NCI-H1092 treated with DMSO at 0.1 percent for 48 hours (cell line): ENCODE measurements around the gene SHISA7.

Source experiments
- DNase-seq: peaks from one replicate; lab custom pipeline; 2025; lab: John Stamatoyannopoulos, UW

SHISA7 gene

GRCh38 chr19:55443045-55443823 lies at the start of gene SHISA7:
Gene SHISA7, minus strand, starts transcription at chr19:55443300. Its CDS starts 437 bp downstream, at chr19:55442863.
- peak; percentile 21 for DNase-seq

DNA sequence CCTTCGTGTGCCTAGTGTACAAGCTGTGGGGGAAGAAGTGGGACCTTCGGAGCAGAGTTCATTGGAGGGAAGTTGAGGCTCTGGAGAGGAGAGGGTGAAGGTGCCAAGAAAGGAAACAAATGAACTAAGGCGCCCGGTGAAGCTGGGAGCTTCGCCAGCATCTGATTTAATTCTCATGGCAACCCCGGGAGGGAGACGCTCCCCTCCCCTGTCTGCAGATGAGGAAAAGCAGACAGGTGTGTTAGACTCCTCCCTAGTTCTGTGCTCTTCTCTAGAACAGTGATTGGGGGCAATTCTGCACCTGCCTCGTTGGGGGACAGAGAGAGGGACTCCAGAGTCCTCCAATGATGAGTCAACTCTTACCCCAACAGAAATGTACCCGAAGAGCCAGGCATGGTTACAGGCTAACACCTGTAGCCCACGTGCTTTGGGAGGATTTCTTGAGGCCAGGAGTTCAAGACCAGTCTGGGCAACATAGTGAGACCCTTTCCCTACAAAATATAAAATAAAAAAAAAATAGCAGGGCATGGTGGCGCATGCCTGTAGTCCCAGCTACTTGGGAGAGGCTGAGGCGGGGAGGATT lies 49.4 kb upstream of the SHISA7 start:
- DNase-seq = peak; percentile 21

- no peak for DNase-seq
Measured at GRCh38 chr19:55491546-55492360, 48.7 kb upstream of the SHISA7 start.

GRCh38 chr19:55490478-55491432 lies 47.7 kb upstream of the SHISA7 start:
- no peak for DNase-seq

- no peak for DNase-seq
Measured at GRCh38 chr19:55489711-55490477, 46.8 kb upstream of the SHISA7 start.

GRCh38 chr19:55488986-55489710 lies 46.0 kb upstream of the SHISA7 start:
- no peak for DNase-seq

- no peak for DNase-seq
Measured at GRCh38 chr19:55487924-55488687, 45.0 kb upstream of the SHISA7 start, which contains the start of gene SSC5D. Gene SSC5D, plus strand, starts transcription at chr19:55488436. Its CDS starts 154 bp downstream, at chr19:55488590.

DNA sequence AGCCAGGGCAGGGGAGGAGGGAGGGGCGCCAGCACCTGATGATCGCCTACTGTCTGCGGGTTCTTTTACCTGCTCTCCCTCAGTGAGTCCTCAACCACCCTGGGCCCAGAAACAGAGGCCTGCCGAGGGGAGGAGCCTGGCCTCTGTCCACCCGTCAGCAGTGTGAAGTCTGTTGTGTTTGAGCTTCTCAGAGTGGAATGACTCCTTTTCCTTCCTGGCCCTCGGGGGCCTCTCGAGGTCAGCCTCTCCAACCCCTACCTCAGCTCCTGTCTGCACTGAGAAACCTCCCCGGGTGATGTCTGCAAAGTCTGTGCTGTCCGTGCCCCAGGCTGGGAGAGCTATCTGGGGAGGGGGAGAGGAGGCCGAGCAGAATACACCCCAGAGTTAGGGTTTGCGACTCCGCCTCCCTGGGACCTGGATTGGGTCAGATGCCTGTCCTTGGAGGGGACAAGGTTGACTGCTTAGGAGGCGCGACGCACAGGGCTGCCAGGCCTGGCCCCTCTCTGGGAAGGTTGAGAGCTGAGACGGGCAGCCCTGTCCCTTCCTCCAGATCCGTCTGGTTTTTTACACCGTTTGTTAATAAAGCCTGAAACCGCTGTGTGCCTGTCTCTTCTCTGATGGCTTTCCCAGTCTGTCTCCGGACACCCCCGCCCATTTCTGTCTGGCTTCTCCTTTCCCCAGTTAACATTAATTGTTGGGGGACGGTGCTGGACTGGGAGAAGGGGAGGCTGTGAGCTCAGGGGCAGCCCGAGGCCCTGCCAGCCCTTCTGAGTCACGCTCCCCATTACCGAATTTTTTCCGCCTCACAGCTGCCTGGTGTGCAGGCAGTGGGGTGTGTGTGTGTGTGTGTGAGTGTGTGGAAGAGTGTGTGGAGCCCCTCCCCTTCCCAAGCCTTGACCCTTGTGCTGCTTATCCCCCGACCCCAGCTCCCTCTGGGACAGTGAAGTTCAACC lies 44.1 kb upstream of the SHISA7 start:
- no peak for DNase-seq

GRCh38 chr19:55486043-55486970 lies 43.2 kb upstream of the SHISA7 start:
- no peak for DNase-seq

GRCh38 chr19:55485439-55486011 lies 42.4 kb upstream of the SHISA7 start:
- DNase-seq = no peak

DNA sequence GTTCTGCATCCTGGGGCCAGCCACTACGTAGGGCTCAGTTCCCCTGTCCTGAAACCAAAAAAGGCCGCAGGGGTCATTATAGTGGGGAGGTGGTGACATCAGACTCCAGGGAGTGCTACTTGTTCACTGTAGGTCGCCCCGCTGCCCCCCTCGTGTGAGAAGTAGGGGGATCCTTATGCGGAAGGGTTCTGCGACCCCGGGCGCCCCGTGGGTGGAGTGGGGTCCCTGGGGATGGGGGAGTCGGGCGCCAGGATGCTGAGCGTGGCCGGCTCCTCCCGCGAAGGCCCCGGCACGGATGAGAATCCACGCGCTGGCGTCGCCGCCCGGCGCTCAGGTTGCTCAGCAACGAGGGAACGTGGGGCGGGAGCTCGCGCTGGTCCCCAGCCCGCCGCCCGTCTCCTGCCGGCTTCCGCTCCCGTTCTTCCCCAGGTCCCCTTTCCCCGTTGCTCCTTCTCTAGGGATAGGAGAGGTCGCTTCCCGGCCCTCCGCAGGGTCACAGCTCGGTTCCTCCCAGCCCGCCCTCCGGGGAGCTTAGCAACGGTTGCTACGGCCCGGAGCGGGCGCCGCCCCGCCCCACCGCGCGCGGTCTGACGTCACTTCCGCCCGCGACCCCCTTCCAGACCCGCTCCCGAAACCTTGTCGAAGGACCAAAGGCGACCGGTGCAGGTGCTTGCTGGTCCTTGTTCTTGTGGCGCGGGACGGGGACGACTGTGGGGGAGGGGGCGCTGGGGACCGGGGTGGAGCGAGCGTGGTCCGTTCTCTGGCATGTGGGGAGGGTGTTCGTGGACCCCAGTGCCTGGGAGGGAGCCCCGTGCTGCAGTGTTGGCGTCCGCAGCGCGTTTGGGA lies 41.7 kb upstream of the SHISA7 start, which contains the start of gene NAT14:
TSS of gene NAT14 (plus strand) at position 596 of the 846 bp plus-strand sequence. CDS start 521 bp downstream, outside the sequence.
- peak; percentile 50 for DNase-seq

GRCh38 chr19:55483706-55484592 lies 40.8 kb upstream of the SHISA7 start:
- no peak for DNase-seq

- no peak for DNase-seq
Measured at GRCh38 chr19:55482967-55483705, 40.0 kb upstream of the SHISA7 start.
